Measurements from ENCODE around the gene SPACDR. TPM values are rescaled to one million over a fixed set of nuclear protein-coding genes. Genes with fewer than 3 reads are reported as not detected.
"Not testable (repeated sequence)": the region's sequence is repeated elsewhere in the genome, so short reads cannot be mapped to it uniquely, and the experiment has no call there.

SPACDR gene
- total RNA-seq, 1 donor from 2014 or later = 0.35 TPM

GRCh38 chr7:100471021-100471420 lies 7.0 kb upstream of the SPACDR start:
- DNase-seq (ENCODE audit: missing footprints) (peak; percentile 26), ATAC-seq (no peak)
- intact Hi-C loops (cut with DNase I) = no loop called here

- peak; percentile 73 for ATAC-seq
- intact Hi-C loops (cut with DNase I) = loop anchor here (1.0 to 5.0 kb wide), 5 partner anchors 10 to 255 kb away; partner anchors contain the start of genes GIGYF1, GNB2 and TSC22D4
Observed at GRCh38 chr7:100469227-100470044, 5.4 kb upstream of the SPACDR start.

GRCh38 chr7:100467638-100468373 lies 3.7 kb upstream of the SPACDR start:
- ATAC-seq = no peak
- intact Hi-C loops (cut with DNase I) = loop anchor here (2.0 to 5.0 kb wide), 3 partner anchors 204 to 257 kb away; partner anchors contain the start of genes GIGYF1 and GNB2

More at GRCh38 chr7:100469227-100470044, 5.4 kb upstream of the SPACDR start:
- DNase-seq (ENCODE audit: missing footprints) = peak; percentile 93

GRCh38 chr7:100466653-100467605 lies 2.9 kb upstream of the SPACDR start:
- ATAC-seq (no peak), DNase-seq (ENCODE audit: missing footprints) (no peak)
- intact Hi-C loops (cut with DNase I) = loop anchor here (5.0 kb wide), 2 partner anchors 205 to 225 kb away; partner anchors contain the start of genes GIGYF1 and GNB2

More at GRCh38 chr7:100467638-100468373, 3.7 kb upstream of the SPACDR start:
- DNase-seq (ENCODE audit: missing footprints) = no peak

- DNase-seq (ENCODE audit: missing footprints) (peak; percentile 85), ATAC-seq (peak; percentile 84)
- intact Hi-C loops (cut with DNase I) = loop anchor here (1.0 to 5.0 kb wide), 3 partner anchors 17 to 226 kb away; partner anchors contain the start of genes GIGYF1, GNB2 and NYAP1
Observed at GRCh38 chr7:100465702-100466311, 1.7 kb upstream of the SPACDR start.

GRCh38 chr7:100465299-100465698 lies 1.2 kb upstream of the SPACDR start:
- DNase-seq (ENCODE audit: missing footprints) = no peak
- intact Hi-C loops (cut with DNase I) = loop anchor here (1.0 to 5.0 kb wide), 3 partner anchors 18 to 227 kb away; partner anchors contain the start of genes GIGYF1, GNB2 and NYAP1
- ATAC-seq = no peak

- intact Hi-C loops (cut with DNase I) = loop anchor here (1.0 to 5.0 kb wide), 3 partner anchors 19 to 228 kb away; partner anchors contain the start of genes GIGYF1, GNB2 and NYAP1
- DNase-seq (ENCODE audit: missing footprints) (no peak), ATAC-seq (no peak)
Observed at GRCh38 chr7:100464791-100465190, 731 bp upstream of the SPACDR start.

GRCh38 chr7:100457033-100457432 lies 7.0 kb downstream of the SPACDR start:
- intact Hi-C loops (cut with DNase I) = no loop called here
- DNase-seq (ENCODE audit: missing footprints) = no peak
- ATAC-seq = no peak

GRCh38 chr7:100456562-100456961 lies 7.5 kb downstream of the SPACDR start:
- intact Hi-C loops (cut with DNase I) = no loop called here
- ATAC-seq = no peak
- DNase-seq (ENCODE audit: missing footprints) = no peak

- ATAC-seq (no peak), DNase-seq (ENCODE audit: missing footprints) (no peak)
- intact Hi-C loops (cut with DNase I) = no loop called here
Observed at GRCh38 chr7:100455206-100455605, 8.9 kb downstream of the SPACDR start.

- DNase-seq (ENCODE audit: missing footprints); ATAC-seq; intact Hi-C loops (cut with DNase I): not testable (repeated sequence)
Observed at GRCh38 chr7:100453854-100454253, 10.2 kb downstream of the SPACDR start.

GRCh38 chr7:100452513-100452912 lies 11.5 kb downstream of the SPACDR start:
- ATAC-seq (no peak), DNase-seq (ENCODE audit: missing footprints) (no peak)
- intact Hi-C loops (cut with DNase I) = no loop called here

GRCh38 chr7:100449190-100449795 lies 14.8 kb downstream of the SPACDR start:
- DNase-seq (ENCODE audit: missing footprints) (peak; percentile 43), ATAC-seq (no peak)
- intact Hi-C loops (cut with DNase I) = no loop called here

GRCh38 chr7:100447363-100447762 lies 16.7 kb downstream of the SPACDR start:
- intact Hi-C loops (cut with DNase I); ATAC-seq: not testable (repeated sequence)
- DNase-seq (ENCODE audit: missing footprints) = peak; percentile 26

GRCh38 chr7:100446040-100446439 lies 18.0 kb downstream of the SPACDR start:
- ATAC-seq (no peak), DNase-seq (ENCODE audit: missing footprints) (no peak)
- intact Hi-C loops (cut with DNase I) = no loop called here

- peak; percentile 40 for ATAC-seq
- intact Hi-C loops (cut with DNase I) = no loop called here
- peak; percentile 53 for DNase-seq (ENCODE audit: missing footprints)
Observed at GRCh38 chr7:100444311-100445278, 19.5 kb downstream of the SPACDR start.
